ENCODE results near the gene ARHGEF17.

The ARHGEF17 gene

GRCh38 chr11:73414977-73415651, 107.0 kb downstream of the ARHGEF17 start:
- no peak for DNase-seq

- DNase-seq, result no peak
Observed at GRCh38 chr11:73415854-73416615, 108.0 kb downstream of the ARHGEF17 start.

DNA sequence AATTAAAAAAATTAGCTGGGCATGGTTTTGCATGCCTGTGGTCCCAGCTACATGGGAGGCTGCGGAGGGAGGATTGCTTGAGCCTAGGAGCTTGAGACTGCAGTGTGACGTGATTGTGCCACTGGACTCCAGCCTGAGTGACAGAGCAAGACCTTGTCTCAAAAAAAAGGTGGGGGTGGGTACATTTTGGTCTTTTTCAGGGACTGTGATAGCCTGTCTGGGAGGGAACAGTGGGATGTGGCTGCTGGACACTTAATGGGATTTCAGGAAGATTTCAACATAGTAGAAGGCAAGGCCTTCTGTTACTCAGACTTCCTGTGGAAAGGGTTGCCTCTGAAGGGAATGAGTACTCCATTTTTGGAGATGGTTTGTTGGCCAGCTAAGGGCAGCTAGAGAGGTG, 108.7 kb downstream of the ARHGEF17 start:
- DNase-seq, result no peak

Data from NCI-H1092 treated with DMSO at 0.1 percent for 48 hours (cell line).